CD8-positive, alpha-beta memory T cell (primary cell): ENCODE measurements around the gene CD82. TPM values are rescaled to one million over a fixed set of nuclear protein-coding genes. Genes with fewer than 3 reads are reported as not detected.
"Not testable (repeated sequence)": the region's sequence is repeated elsewhere in the genome, so short reads cannot be mapped to it uniquely, and the experiment has no call there.

Source experiments
- CTCF ChIA-PET: fragments of 350-600 bp; sonication (Branson Sonifier 250); formaldehyde crosslinking; loops from one replicate; lab custom pipeline; 2021; ENCODE audit warnings: antibody characterized with exemption; lab: Charles Lee
- POLR2A ChIA-PET: fragments of 350-600 bp; sonication (Branson Sonifier 250); formaldehyde crosslinking; loops from one replicate; lab custom pipeline; 2021; ENCODE audit warnings: antibody characterized with exemption; lab: Charles Lee
- DNase-seq, 5 donors: peaks; one replicate each; pipeline versions ENCODE4 v3.0.0 to v3.0.0-alpha.2; 2020 to 2022; ENCODE audit warnings: mixed read lengths in 1 of 5
- H3K27ac ChIP-seq: one replicate; pipeline ENCODE4 v1.7.0; 2013; ENCODE audit warnings: low read depth, mild to moderate bottlenecking, low read length, moderate library complexity
- H3K27me3 ChIP-seq: 2 replicates; pipeline ENCODE4 v1.7.0; 2013; ENCODE audit warnings: low read length, mild to moderate bottlenecking; ENCODE audit not compliant: insufficient read depth, poor library complexity, severe bottlenecking
- H3K36me3 ChIP-seq: 2 replicates; pipeline ENCODE4 v1.7.0; 2013; ENCODE audit warnings: mild to moderate bottlenecking, low read length, moderate library complexity; ENCODE audit not compliant: insufficient read depth
- H3K4me1 ChIP-seq: 2 replicates; pipeline ENCODE4 v1.7.0; 2013; ENCODE audit warnings: mild to moderate bottlenecking, low read length, moderate library complexity; ENCODE audit not compliant: insufficient read depth
- H3K4me3 ChIP-seq: 2 replicates; pipeline ENCODE4 v1.7.0; 2013; ENCODE audit warnings: mild to moderate bottlenecking, low read length
- H3K9me3 ChIP-seq: 2 replicates; pipeline ENCODE4 v1.7.0; 2013; ENCODE audit warnings: mild to moderate bottlenecking, low read length
- H3K27ac Mint-ChIP-seq, 8 donors: one replicate each; pipeline ENCODE4 v1.8.0; 2020 to 2021; ENCODE audit warnings: mixed read lengths in 8 of 8, mild to moderate bottlenecking in 6 of 8, inconsistent platforms in 3 of 8, moderate library complexity in 3 of 8
- H3K27me3 Mint-ChIP-seq, 2 donors: one replicate each; pipeline ENCODE4 v1.8.0; 2020 to 2021; ENCODE audit warnings: mixed read lengths in 2 of 2, mild to moderate bottlenecking in 1 of 2, moderate library complexity in 1 of 2
- H3K36me3 Mint-ChIP-seq, 3 donors: one replicate each; pipeline ENCODE4 v1.8.0; 2020 to 2021; ENCODE audit warnings: mixed read lengths in 3 of 3, inconsistent platforms in 1 of 3, mild to moderate bottlenecking in 1 of 3
- H3K4me1 Mint-ChIP-seq, 3 donors: one replicate each; pipeline ENCODE4 v1.8.0; 2020 to 2021; ENCODE audit warnings: mixed read lengths in 3 of 3, inconsistent platforms in 1 of 3, mild to moderate bottlenecking in 1 of 3
- H3K4me3 Mint-ChIP-seq, 7 donors: one replicate each; pipeline ENCODE4 v1.8.0; 2020 to 2021; ENCODE audit warnings: mixed read lengths in 7 of 7, mild to moderate bottlenecking in 6 of 7, moderate library complexity in 4 of 7, inconsistent platforms in 2 of 7
- H3K9me3 Mint-ChIP-seq, 5 donors: one replicate each; pipeline ENCODE4 v1.8.0; 2020 to 2022; ENCODE audit warnings: mixed read lengths in 5 of 5, mild to moderate bottlenecking in 3 of 5, moderate library complexity in 2 of 5, inconsistent platforms in 1 of 5
- polyA plus RNA-seq: library from polyadenylated mRNA; unstranded; fragments of 300-500 nt; fragmentation: Illumina TruSeq; gene quantifications from one replicate; pipeline ENCODE4 v1.2.3, GENCODE V29; 2021
- total RNA-seq, 2 experiments: library from RNA; stranded (reverse); gene quantifications; one replicate each; pipeline ENCODE4 v1.2.3, GENCODE V29; 2021

CD82 gene
- total and polyA plus RNA-seq, 3 experiments from 2014 or later: 131 to 388 (median 356) TPM

DNA sequence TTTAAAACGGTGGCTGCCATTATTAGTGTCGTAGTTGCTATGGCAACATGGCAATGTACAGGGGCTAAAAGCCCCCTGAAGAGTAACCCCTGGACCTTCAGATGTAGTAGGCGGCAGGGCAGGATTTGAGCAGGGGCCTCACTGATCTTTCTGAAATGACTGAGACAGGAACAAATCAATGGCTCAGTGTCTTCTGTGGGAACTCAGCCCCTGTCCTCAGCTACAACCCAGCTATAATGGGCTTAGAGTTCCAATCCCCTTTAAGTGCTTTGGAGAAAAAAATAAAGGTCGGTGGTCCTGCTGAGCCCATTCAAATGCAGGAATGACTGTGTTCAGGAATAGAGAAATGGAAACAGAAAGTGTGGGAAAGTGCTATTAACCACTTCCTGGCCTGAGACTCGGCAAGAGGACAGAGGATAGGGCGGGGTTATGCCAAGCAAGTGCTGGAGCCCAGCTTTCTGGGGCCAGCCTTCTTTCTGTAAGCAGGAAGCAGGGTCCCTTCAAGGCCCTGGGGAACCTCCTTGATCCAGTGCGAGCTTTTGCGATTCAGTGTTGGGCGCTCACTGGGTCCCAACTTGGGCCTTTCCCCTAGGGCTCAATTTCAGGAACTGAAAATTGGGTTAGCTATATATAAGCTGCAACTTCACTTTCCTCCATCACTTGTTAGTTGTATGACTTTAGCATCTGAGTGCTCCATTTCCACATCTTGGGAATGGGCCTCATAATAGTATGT, 6.1 kb upstream of the CD82 start:
- no peak overlapping the region for H3K27ac ChIP-seq
- Mint-ChIP-seq H3K4me3 (peak overlapping the region in 2 of 7 donors; percentile 36 to 44), H3K27me3 (no peaks in the 10 kb centered on the region), H3K9me3 (no peaks in the 10 kb centered on the region), H3K4me1 (peaks cover 16 to 24% (median 23%) of the 10 kb centered on the region in 3 donors), H3K36me3 (no peaks in the 10 kb centered on the region), H3K27ac (peak overlapping the region in 2 of 8 donors; percentile 59 to 63)
- peaks cover 17% of the 10 kb centered on the region for H3K4me1 ChIP-seq
- no peak for DNase-seq
- no peaks in the 10 kb centered on the region for H3K9me3 ChIP-seq
- H3K36me3 ChIP-seq: no peaks in the 10 kb centered on the region
- ChIA-PET CTCF (interaction anchor here (2.0 to 23.5 kb wide), 4 partner anchors 10 to 352 kb away, joined by 7 to 532 read pairs (median 12); no protein-coding TSS in a partner anchor), POLR2A (interaction anchor here (0.8 to 1.4 kb wide), 3 partner anchors 50 to 57 kb away, joined by 3 to 9 read pairs (median 3); no protein-coding TSS in a partner anchor)
- H3K27me3 ChIP-seq: no peaks in the 10 kb centered on the region
- no peak overlapping the region for H3K4me3 ChIP-seq

- H3K9me3 Mint-ChIP-seq, H3K4me3 ChIP-seq, H3K27ac ChIP-seq, H3K36me3 ChIP-seq, DNase-seq, H3K27me3 ChIP-seq, H3K27me3 Mint-ChIP-seq, H3K4me3 Mint-ChIP-seq, H3K36me3 Mint-ChIP-seq, H3K9me3 ChIP-seq: not testable (repeated sequence)
- CTCF ChIA-PET: interaction anchor here (2.0 to 23.5 kb wide), 3 partner anchors 10 to 352 kb away, joined by 7 to 532 read pairs (median 15); no protein-coding TSS in a partner anchor
- POLR2A ChIA-PET: interaction anchor here (0.8 to 1.4 kb wide), 3 partner anchors 50 to 57 kb away, joined by 3 to 9 read pairs (median 3); no protein-coding TSS in a partner anchor
- H3K4me1 ChIP-seq: peaks cover 19% of the 10 kb centered on the region
- H3K4me1 Mint-ChIP-seq: peaks cover 16 to 29% (median 23%) of the 10 kb centered on the region in 3 donors
- H3K27ac Mint-ChIP-seq: peak overlapping the region in 3 of 8 donors; percentile 12 to 63 (median 36)
Observed at GRCh38 chr11:44559940-44560300, 5.5 kb upstream of the CD82 start.

DNA sequence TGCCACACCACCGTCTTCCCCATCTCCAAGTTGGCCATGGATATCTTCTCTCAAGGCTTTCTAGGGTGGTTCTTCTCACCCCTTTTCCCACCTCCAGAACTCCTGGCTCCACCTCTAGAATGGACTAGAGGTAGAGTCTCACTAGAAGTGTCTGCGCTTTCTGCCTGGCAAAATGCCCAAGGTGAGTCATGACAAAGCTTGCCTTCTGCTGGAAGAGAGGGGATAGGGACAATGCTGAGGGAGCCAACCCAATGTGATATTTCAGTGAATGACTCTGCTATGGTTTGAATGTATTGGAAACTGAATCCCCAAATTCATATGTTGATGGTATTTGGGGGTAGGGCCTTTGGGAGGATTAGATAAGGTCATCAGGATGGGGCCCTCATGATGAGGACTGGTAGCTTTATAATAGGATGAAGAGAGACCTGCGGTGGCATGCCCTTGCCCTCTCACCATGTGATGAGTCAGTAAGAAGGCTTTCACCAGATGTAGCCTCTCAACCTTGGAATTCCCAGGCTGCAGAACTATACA, 4.1 kb upstream of the CD82 start:
- no peak for DNase-seq
- Histone ChIP-seq H3K36me3 (no peaks in the 10 kb centered on the region), H3K27me3 (no peaks in the 10 kb centered on the region), H3K27ac (no peak overlapping the region), H3K4me1 (peaks cover 28% of the 10 kb centered on the region), H3K4me3 (no peak overlapping the region), H3K9me3 (no peaks in the 10 kb centered on the region)
- Mint-ChIP-seq H3K9me3 (no peaks in the 10 kb centered on the region), H3K27me3 (no peaks in the 10 kb centered on the region), H3K4me1 (peaks cover 22 to 38% (median 28%) of the 10 kb centered on the region in 3 donors), H3K27ac (peak overlapping the region in 2 of 8 donors; percentile 0 to 44), H3K36me3 (peaks cover 0 to under 1% (median 0%) of the 10 kb centered on the region in 3 donors), H3K4me3 (peak overlapping the region in 1 of 7 donors; percentile 38)
- ChIA-PET POLR2A (interaction anchor here (1.3 kb wide), 1 partner anchor 51 kb away, joined by 4 read pairs; no protein-coding TSS in a partner anchor), CTCF (interaction anchor here (0.9 to 23.5 kb wide), 2 partner anchors 56 to 542 kb away, joined by 3 to 532 read pairs; no protein-coding TSS in a partner anchor)

GRCh38 chr11:44561964-44562734, 3.3 kb upstream of the CD82 start:
- Histone ChIP-seq H3K27ac (no peak overlapping the region), H3K27me3 (no peaks in the 10 kb centered on the region), H3K4me1 (peaks cover 31% of the 10 kb centered on the region), H3K9me3 (no peaks in the 10 kb centered on the region), H3K36me3 (no peaks in the 10 kb centered on the region), H3K4me3 (no peak overlapping the region)
- peak overlapping the region in 2 of 8 donors; percentile 36 to 80 for H3K27ac Mint-ChIP-seq
- ChIA-PET POLR2A (interaction anchor here (1.3 kb wide), 1 partner anchor 50 kb away, joined by 4 read pairs; no protein-coding TSS in a partner anchor), CTCF (interaction anchor here (0.9 to 23.5 kb wide), 2 partner anchors 55 to 541 kb away, joined by 3 to 532 read pairs; no protein-coding TSS in a partner anchor)
- H3K27me3 Mint-ChIP-seq: no peaks in the 10 kb centered on the region
- no peak for DNase-seq
- H3K9me3 Mint-ChIP-seq: no peaks in the 10 kb centered on the region
- H3K4me1 Mint-ChIP-seq: peaks cover 25 to 41% (median 32%) of the 10 kb centered on the region in 3 donors
- H3K36me3 Mint-ChIP-seq: peaks cover 0 to 2% (median 0%) of the 10 kb centered on the region in 3 donors
- peak overlapping the region in 1 of 7 donors; percentile 94 for H3K4me3 Mint-ChIP-seq

- DNase-seq: no peak
- H3K27me3 Mint-ChIP-seq: no peaks in the 10 kb centered on the region
- no peaks in the 10 kb centered on the region for H3K9me3 ChIP-seq
- POLR2A ChIA-PET: no interaction called here
- peak overlapping the region in 4 of 8 donors; percentile 5 to 96 (median 50) for H3K27ac Mint-ChIP-seq
- no peaks in the 10 kb centered on the region for H3K36me3 ChIP-seq
- CTCF ChIA-PET: interaction anchor here (3.5 to 23.5 kb wide), 2 partner anchors 33 to 54 kb away, joined by 12 to 532 read pairs; no protein-coding TSS in a partner anchor
- peaks cover 39% of the 10 kb centered on the region for H3K4me1 ChIP-seq
- H3K9me3 Mint-ChIP-seq: no peaks in the 10 kb centered on the region
- no peaks in the 10 kb centered on the region for H3K27me3 ChIP-seq
- peak overlapping the region in 2 of 7 donors; percentile 23 to 94 for H3K4me3 Mint-ChIP-seq
- no peak overlapping the region for H3K27ac ChIP-seq
- peaks cover 33 to 49% (median 40%) of the 10 kb centered on the region in 3 donors for H3K4me1 Mint-ChIP-seq
- H3K36me3 Mint-ChIP-seq: peaks cover 0 to 2% (median 0%) of the 10 kb centered on the region in 3 donors
- no peak overlapping the region for H3K4me3 ChIP-seq
Observed at GRCh38 chr11:44562845-44563460, 2.5 kb upstream of the CD82 start.

DNA sequence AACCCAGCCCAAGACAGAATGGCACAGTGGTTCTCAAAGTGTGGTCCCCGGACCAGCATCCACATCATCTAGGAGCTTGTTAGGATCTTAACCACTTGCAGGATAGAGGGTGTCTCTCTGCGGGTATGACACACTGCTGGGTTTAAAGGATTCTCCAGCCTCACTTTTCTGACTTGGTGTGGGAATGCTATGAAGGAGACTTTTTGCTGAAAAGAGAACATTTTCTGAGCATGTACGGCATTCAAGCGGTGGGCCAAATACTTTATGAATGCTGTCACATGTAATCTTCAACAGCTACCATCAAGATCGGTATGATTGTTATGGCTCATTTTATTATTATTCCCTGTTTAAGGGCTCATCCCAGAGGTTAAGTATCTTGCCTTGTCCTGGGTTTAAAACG, 1.8 kb upstream of the CD82 start:
- no peak overlapping the region for H3K27ac ChIP-seq

DNA sequence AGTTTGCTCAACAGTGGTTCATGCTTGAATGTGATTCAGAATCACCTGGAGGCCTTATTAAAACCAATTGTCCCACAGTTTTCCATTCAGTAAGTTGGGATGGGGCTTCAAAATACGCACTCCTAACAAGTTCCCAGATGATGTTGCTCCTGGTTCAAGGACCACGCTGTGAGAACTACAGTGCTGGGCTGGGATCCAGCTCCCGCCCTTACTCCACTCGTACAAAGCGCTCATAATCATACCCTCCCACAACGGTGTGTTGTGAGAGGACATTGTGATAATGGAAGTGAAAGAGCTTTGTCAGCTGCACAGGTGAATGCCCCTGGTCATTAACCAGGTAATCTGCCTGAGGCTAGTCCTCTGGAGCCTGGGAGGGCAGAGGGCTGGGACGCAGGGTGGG, 1.3 kb upstream of the CD82 start:
- CTCF ChIA-PET: interaction anchor here (1.2 to 23.5 kb wide), 6 partner anchors 27 to 776 kb away, joined by 3 to 532 read pairs (median 6); no protein-coding TSS in a partner anchor
- H3K27me3 ChIP-seq: no peaks in the 10 kb centered on the region
- peak overlapping the region; percentile 48 for H3K27ac ChIP-seq
- POLR2A ChIA-PET: no interaction called here
- Mint-ChIP-seq H3K4me3 (peak overlapping the region in 6 of 7 donors; percentile 86 to 94 (median 90)), H3K4me1 (peaks cover 44 to 58% (median 51%) of the 10 kb centered on the region in 3 donors), H3K9me3 (no peaks in the 10 kb centered on the region), H3K27ac (peak overlapping the region in 7 of 8 donors; percentile 45 to 96 (median 90)), H3K36me3 (peaks cover 0 to 2% (median 0%) of the 10 kb centered on the region in 3 donors), H3K27me3 (no peaks in the 10 kb centered on the region)
- no peak overlapping the region for H3K4me3 ChIP-seq
- no peak for DNase-seq
- peaks cover 50% of the 10 kb centered on the region for H3K4me1 ChIP-seq
- no peaks in the 10 kb centered on the region for H3K36me3 ChIP-seq
- H3K9me3 ChIP-seq: no peaks in the 10 kb centered on the region

More for the DNA sequence above, 1.8 kb upstream of the CD82 start:
- Histone ChIP-seq H3K36me3 (no peaks in the 10 kb centered on the region), H3K9me3 (no peaks in the 10 kb centered on the region), H3K4me1 (peaks cover 47% of the 10 kb centered on the region), H3K27me3 (no peaks in the 10 kb centered on the region), H3K4me3 (no peak overlapping the region)
- Mint-ChIP-seq H3K4me3 (peak overlapping the region in 5 of 7 donors; percentile 19 to 94 (median 87)), H3K36me3 (peaks cover 0 to 2% (median 0%) of the 10 kb centered on the region in 3 donors), H3K9me3 (no peaks in the 10 kb centered on the region), H3K27me3 (no peaks in the 10 kb centered on the region), H3K4me1 (peaks cover 41 to 56% (median 48%) of the 10 kb centered on the region in 3 donors), H3K27ac (peak overlapping the region in 4 of 8 donors; percentile 53 to 96 (median 78))
- ChIA-PET POLR2A (no interaction called here), CTCF (interaction anchor here (1.7 to 23.5 kb wide), 3 partner anchors 32 to 211 kb away, joined by 6 to 532 read pairs (median 12); no protein-coding TSS in a partner anchor)
- DNase-seq: no peak
